ENCODE measurements around the gene DHRSX. TPM values are rescaled to one million over a fixed set of nuclear protein-coding genes. Genes with fewer than 3 reads are reported as not detected.

Gene DHRSX
- total and polyA plus RNA-seq, 9 of the 15 experiments (the other 6 are each of a cell fraction or from before 2014, with no cell fraction given), result 0.59 to 11.0 (median 6.2) TPM

DNA sequence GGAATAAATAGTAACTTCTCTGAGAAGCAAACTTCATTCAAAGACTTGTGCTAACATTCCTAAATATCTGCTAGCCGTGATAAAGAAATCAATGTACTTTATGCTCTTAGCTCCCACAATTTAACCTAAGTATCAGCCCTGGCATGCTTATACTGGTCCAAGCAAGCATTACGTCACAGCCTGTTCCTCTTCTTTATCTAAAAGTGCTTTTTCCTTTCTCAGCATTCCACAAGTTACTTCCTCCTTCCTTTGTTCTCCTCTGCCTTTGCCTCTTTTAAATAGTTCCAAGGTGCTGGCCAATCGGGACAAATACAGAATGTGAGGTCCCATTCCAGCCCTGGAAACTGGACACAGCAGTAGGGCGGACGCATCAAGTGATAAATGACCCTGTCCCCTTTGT lies 249.6 kb downstream of the DHRSX start:
- Histone ChIP-seq H4K20me1 (replicated peaks; ENCODE audit: control insufficient read depth, insufficient read depth, low read length) (no peaks in the 10 kb centered on the region), H3K9ac (ENCODE audit: insufficient read depth in 1 of 2, low read depth in 2 of 2, low read length in 2 of 2) (no peak overlapping the region), H3K9me1 (ENCODE audit: control insufficient read depth, insufficient read depth, low read length) (no peaks in the 10 kb centered on the region), H3K79me2 (ENCODE audit: control insufficient read depth, insufficient read depth, low read length) (no peaks in the 10 kb centered on the region), H3K36me3 (ENCODE audit: control insufficient read depth, insufficient read depth, low read length) (no peaks in the 10 kb centered on the region), H2AFZ (ENCODE audit: low read depth, low read length) (no peak overlapping the region), H3K4me2 (ENCODE audit: insufficient read depth, low read length) (no peak overlapping the region), H3K27me3 (ENCODE audit: control insufficient read depth in 2 of 2, insufficient read depth in 2 of 2, low read length in 2 of 2) (no peaks in the 10 kb centered on the region), H3K4me3 (no peak overlapping the region), H3K27ac (ENCODE audit: extremely low read depth, low read depth, low read length) (no peak overlapping the region), H3K4me1 (replicated peaks in 1 of 2; ENCODE audit: control insufficient read depth in 2 of 2, insufficient read depth in 2 of 2, low read length in 2 of 2) (peaks cover 6% of the 10 kb centered on the region in 2 experiments; a peak in 3 of 5 replicates), H3K9me3 (replicated peaks; ENCODE audit: control insufficient read depth, insufficient read depth, low read depth, low read length) (no peaks in the 10 kb centered on the region; the same call in 1 of the 2 replicates)
- ChIA-PET CTCF (ENCODE audit: low intra/inter-chr PET ratio) (no interaction called here), POLR2A (no interaction called here)
- TF ChIP-seq ZNF592 (IDR thresholded peaks at IDR 0.05), result no peak
- TF ChIP-seq ZBTB7A (IDR thresholded peaks at IDR 0.05; ENCODE audit: borderline replicate concordance, control insufficient read depth, low read depth, low read length), result no peak
- no peak for TF ChIP-seq ZNF384 (IDR thresholded peaks at IDR 0.05; ENCODE audit: low read depth, low read length)
- TF ChIP-seq KAT8 (IDR thresholded peaks at IDR 0.05; ENCODE audit: low read depth), result no peak
- TF ChIP-seq, protein P1, sequence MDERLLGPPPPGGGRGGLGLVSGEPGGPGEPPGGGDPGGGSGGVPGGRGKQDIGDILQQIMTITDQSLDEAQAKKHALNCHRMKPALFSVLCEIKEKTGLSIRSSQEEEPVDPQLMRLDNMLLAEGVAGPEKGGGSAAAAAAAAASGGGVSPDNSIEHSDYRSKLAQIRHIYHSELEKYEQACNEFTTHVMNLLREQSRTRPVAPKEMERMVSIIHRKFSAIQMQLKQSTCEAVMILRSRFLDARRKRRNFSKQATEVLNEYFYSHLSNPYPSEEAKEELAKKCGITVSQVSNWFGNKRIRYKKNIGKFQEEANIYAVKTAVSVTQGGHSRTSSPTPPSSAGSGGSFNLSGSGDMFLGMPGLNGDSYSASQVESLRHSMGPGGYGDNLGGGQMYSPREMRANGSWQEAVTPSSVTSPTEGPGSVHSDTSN (CRISPR knock-in tag; IDR thresholded peaks at IDR 0.05; ENCODE audit: low read depth), result no peak
- TF ChIP-seq, protein P1 (tag; conservative IDR thresholded peaks at IDR 0.05; ENCODE audit: low read depth), result no peak
- TF ChIP-seq, protein P2, sequence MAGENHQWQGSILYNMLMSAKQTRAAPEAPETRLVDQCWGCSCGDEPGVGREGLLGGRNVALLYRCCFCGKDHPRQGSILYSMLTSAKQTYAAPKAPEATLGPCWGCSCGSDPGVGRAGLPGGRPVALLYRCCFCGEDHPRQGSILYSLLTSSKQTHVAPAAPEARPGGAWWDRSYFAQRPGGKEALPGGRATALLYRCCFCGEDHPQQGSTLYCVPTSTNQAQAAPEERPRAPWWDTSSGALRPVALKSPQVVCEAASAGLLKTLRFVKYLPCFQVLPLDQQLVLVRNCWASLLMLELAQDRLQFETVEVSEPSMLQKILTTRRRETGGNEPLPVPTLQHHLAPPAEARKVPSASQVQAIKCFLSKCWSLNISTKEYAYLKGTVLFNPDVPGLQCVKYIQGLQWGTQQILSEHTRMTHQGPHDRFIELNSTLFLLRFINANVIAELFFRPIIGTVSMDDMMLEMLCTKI (IDR thresholded peaks at IDR 0.05; ENCODE audit: partially characterized antibody), result no peak
- no peak for TF ChIP-seq ZNF263 (CRISPR knock-in tag; IDR thresholded peaks at IDR 0.05; ENCODE audit: borderline replicate concordance)
- no peak for TF ChIP-seq HNRNPH1 (optimal IDR thresholded peaks at IDR 0.05; ENCODE audit: low read depth, low read length)
- in situ Hi-C loops (cut with MboI) (loop anchor here (25.0 kb wide), 1 partner anchor 314 kb away; no protein-coding TSS in a partner anchor), intact Hi-C loops (cut with micrococcal nuclease) (loop anchor here (5.0 kb wide), 1 partner anchor 66 kb away; no protein-coding TSS in a partner anchor)
- WGBS (ENCODE audit: insufficient coverage, low coverage, missing lambda C conversion rate), result 93% methylated on average over 4 of the region's 5 CpGs
- no TSS peak for BruUV-seq (replicated peaks)
- no peak for DNase-seq (ENCODE audit: extremely low read depth in 1 of 4, low spot score in 3 of 4)
- FAIRE-seq, result no peak
- ATAC-seq, result no peak
